SK-N-SH treated with all-trans-retinoic acid at 6 μM for 48 hours (cell line): ENCODE measurements around the gene S100A16.

ENCODE experiments used
- ATAC-seq: fragments of 200-7000 bp; cut with Tn5 transposase; 3 replicates; pipeline ENCODE4 v1.9.1; 2020; ENCODE audit warnings: mild to moderate bottlenecking, moderate library complexity
- ARNTL ChIP-seq: fragments of 450-650 bp; formaldehyde crosslinking; IDR thresholded peaks from 2 replicates; pipeline ENCODE4 v1.5.0; 2020; ENCODE audit warnings: low read depth, mild to moderate bottlenecking, moderate library complexity, borderline replicate concordance
- GLIS3 ChIP-seq: fragments of 250-450 bp; sonication (Bioruptor Pico); IDR thresholded peaks from 2 replicates; pipeline ENCODE4 v1.5.0; 2020; ENCODE audit warnings: mild to moderate bottlenecking, moderate library complexity
- PPARA ChIP-seq: fragments of 250-450 bp; sonication (Bioruptor Pico); IDR thresholded peaks from 2 replicates; pipeline ENCODE4 v1.5.0; 2020; ENCODE audit warnings: mild to moderate bottlenecking, borderline replicate concordance
- RARB ChIP-seq: fragments of 250-450 bp; sonication (Bioruptor Pico); IDR thresholded peaks from 2 replicates; pipeline ENCODE4 v1.8.0; 2021; ENCODE audit warnings: mild to moderate bottlenecking, moderate library complexity
- SNAI2 ChIP-seq: fragments of 250-450 bp; sonication (Bioruptor Pico); IDR thresholded peaks from 2 replicates; pipeline ENCODE4 v1.5.0; 2020; ENCODE audit warnings: mild to moderate bottlenecking, moderate library complexity
- TCF4 ChIP-seq: fragments of 250-450 bp; sonication (Bioruptor Pico); IDR thresholded peaks from 2 replicates; pipeline ENCODE4 v1.8.0; 2021; ENCODE audit warnings: mild to moderate bottlenecking, moderate library complexity, borderline replicate concordance
- ZC3H10 ChIP-seq: fragments of 250-450 bp; sonication (Bioruptor Pico); IDR thresholded peaks from 2 replicates; pipeline ENCODE4 v1.5.1; 2021; ENCODE audit warnings: mild to moderate bottlenecking, moderate library complexity
- ZFP3 ChIP-seq: fragments of 250-450 bp; sonication (Bioruptor Pico); IDR thresholded peaks from 2 replicates; pipeline ENCODE4 v1.5.0; 2020; ENCODE audit warnings: mild to moderate bottlenecking, moderate library complexity
- ZFP30 ChIP-seq: fragments of 450-650 bp; formaldehyde crosslinking; IDR thresholded peaks from 2 replicates; pipeline ENCODE4 v1.5.0; 2022; ENCODE audit warnings: mild to moderate bottlenecking, moderate library complexity
- ZNF565 ChIP-seq: fragments of 450-650 bp; formaldehyde crosslinking; conservative IDR thresholded peaks from 2 replicates; pipeline ENCODE4 v1.5.0; 2020; ENCODE audit warnings: low read depth, mild to moderate bottlenecking, moderate library complexity
- ZNF70 ChIP-seq: fragments of 450-650 bp; formaldehyde crosslinking; IDR thresholded peaks from 2 replicates; pipeline ENCODE4 v1.5.0; 2020; ENCODE audit warnings: mild to moderate bottlenecking, moderate library complexity
- ZNF8 ChIP-seq: fragments of 450-650 bp; formaldehyde crosslinking; IDR thresholded peaks from 2 replicates; pipeline ENCODE4 v1.5.0; 2020; ENCODE audit warnings: mild to moderate bottlenecking, moderate library complexity
- TF ChIP-seq, protein P1 (sequence below): fragments of 250-450 bp; sonication (Bioruptor Pico); IDR thresholded peaks from 2 replicates; pipeline ENCODE4 v1.5.1; 2020; ENCODE audit warnings: low read depth, mild to moderate bottlenecking, moderate library complexity
- TF ChIP-seq, protein P2 (sequence below): fragments of 250-450 bp; sonication (Bioruptor Pico); IDR thresholded peaks from 2 replicates; pipeline ENCODE4 v1.8.0; 2020; ENCODE audit warnings: mild to moderate bottlenecking, moderate library complexity, borderline replicate concordance
- TF ChIP-seq, protein P3 (sequence below): fragments of 250-450 bp; sonication (Bioruptor Pico); IDR thresholded peaks from 2 replicates; pipeline ENCODE4 v1.5.1; 2021; ENCODE audit warnings: mild to moderate bottlenecking, moderate library complexity
- TF ChIP-seq, protein P4 (sequence below): fragments of 250-450 bp; sonication (Bioruptor Pico); IDR thresholded peaks from 2 replicates; pipeline ENCODE4 v1.8.0; 2021; ENCODE audit warnings: low read depth, mild to moderate bottlenecking, moderate library complexity, borderline replicate concordance
- TF ChIP-seq, protein P5 (sequence below): fragments of 250-450 bp; sonication (Bioruptor Pico); IDR thresholded peaks from 2 replicates; pipeline ENCODE4 v1.5.0; 2020; ENCODE audit warnings: mild to moderate bottlenecking, moderate library complexity

Gene S100A16

DNA sequence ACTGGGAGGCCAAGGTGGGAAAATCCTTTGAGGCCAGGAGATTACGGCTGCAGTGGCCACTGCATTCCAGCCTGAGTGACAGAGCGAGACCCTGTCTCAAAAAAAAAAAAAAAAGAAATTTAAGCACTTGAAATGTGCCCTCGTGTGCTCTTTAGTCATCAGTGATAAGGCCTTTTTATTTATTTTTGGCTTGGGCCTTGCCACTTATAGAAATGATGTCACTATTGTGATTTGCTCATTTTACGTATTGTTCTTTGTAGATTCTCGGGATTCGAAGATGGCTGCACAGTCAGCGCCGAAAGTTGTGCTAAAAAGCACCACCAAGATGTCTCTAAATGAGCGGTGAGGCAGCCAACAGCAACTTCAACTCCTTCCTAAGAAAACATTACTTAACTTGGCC, 23.4 kb upstream of the S100A16 start:
- TF ChIP-seq GLIS3 (no peak), SNAI2 (CRISPR knock-in tag) (no peak), ZNF8 (CRISPR knock-in tag) (no peak), RARB (CRISPR knock-in tag) (no peak), TCF4 (CRISPR knock-in tag) (no peak), ZC3H10 (CRISPR knock-in tag) (no peak), PPARA (CRISPR knock-in tag) (no peak), ARNTL (CRISPR knock-in tag) (no peak)
- TF ChIP-seq, protein P1, sequence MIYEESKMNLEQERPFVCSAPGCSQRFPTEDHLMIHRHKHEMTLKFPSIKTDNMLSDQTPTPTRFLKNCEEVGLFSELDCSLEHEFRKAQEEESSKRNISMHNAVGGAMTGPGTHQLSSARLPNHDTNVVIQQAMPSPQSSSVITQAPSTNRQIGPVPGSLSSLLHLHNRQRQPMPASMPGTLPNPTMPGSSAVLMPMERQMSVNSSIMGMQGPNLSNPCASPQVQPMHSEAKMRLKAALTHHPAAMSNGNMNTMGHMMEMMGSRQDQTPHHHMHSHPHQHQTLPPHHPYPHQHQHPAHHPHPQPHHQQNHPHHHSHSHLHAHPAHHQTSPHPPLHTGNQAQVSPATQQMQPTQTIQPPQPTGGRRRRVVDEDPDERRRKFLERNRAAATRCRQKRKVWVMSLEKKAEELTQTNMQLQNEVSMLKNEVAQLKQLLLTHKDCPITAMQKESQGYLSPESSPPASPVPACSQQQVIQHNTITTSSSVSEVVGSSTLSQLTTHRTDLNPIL = no peak
- TF ChIP-seq, protein P2, sequence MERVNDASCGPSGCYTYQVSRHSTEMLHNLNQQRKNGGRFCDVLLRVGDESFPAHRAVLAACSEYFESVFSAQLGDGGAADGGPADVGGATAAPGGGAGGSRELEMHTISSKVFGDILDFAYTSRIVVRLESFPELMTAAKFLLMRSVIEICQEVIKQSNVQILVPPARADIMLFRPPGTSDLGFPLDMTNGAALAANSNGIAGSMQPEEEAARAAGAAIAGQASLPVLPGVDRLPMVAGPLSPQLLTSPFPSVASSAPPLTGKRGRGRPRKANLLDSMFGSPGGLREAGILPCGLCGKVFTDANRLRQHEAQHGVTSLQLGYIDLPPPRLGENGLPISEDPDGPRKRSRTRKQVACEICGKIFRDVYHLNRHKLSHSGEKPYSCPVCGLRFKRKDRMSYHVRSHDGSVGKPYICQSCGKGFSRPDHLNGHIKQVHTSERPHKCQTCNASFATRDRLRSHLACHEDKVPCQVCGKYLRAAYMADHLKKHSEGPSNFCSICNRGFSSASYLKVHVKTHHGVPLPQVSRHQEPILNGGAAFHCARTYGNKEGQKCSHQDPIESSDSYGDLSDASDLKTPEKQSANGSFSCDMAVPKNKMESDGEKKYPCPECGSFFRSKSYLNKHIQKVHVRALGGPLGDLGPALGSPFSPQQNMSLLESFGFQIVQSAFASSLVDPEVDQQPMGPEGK (CRISPR knock-in tag) = no peak
- ATAC-seq = no peak

DNA sequence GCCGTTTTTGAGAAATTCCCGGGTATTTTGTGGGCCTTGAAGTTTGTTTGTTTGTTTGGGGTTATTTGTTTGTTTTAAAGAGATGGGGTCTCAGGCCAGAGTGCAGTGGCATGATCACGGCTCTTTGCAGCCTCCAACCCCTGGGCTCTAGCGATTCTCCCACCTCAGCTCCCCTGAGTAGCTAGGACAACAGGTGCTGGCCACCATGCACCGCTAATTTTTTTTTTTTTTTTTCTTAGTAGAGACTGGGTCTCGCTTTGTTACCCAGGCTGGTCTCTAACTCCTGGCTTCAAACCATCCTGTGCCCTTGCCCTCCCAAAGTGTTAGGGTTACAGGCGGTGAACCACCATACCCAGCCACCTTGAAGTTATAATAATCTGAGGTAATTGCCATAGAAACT, 22.9 kb upstream of the S100A16 start:
- no peak for ATAC-seq

More for the DNA sequence above, 22.9 kb upstream of the S100A16 start:
- TF ChIP-seq ZFP30 (CRISPR knock-in tag) (no peak), ZNF565 (no peak), ZFP3 (CRISPR knock-in tag) (no peak), SNAI2 (CRISPR knock-in tag) (no peak), RARB (CRISPR knock-in tag) (no peak), ZNF70 (CRISPR knock-in tag) (no peak)
- TF ChIP-seq, protein P3, sequence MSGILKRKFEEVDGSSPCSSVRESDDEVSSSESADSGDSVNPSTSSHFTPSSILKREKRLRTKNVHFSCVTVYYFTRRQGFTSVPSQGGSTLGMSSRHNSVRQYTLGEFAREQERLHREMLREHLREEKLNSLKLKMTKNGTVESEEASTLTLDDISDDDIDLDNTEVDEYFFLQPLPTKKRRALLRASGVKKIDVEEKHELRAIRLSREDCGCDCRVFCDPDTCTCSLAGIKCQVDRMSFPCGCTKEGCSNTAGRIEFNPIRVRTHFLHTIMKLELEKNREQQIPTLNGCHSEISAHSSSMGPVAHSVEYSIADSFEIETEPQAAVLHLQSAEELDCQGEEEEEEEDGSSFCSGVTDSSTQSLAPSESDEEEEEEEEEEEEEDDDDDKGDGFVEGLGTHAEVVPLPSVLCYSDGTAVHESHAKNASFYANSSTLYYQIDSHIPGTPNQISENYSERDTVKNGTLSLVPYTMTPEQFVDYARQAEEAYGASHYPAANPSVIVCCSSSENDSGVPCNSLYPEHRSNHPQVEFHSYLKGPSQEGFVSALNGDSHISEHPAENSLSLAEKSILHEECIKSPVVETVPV (CRISPR knock-in tag) = no peak
- TF ChIP-seq, protein P2 (CRISPR knock-in tag) = no peak
- TF ChIP-seq, protein P4, sequence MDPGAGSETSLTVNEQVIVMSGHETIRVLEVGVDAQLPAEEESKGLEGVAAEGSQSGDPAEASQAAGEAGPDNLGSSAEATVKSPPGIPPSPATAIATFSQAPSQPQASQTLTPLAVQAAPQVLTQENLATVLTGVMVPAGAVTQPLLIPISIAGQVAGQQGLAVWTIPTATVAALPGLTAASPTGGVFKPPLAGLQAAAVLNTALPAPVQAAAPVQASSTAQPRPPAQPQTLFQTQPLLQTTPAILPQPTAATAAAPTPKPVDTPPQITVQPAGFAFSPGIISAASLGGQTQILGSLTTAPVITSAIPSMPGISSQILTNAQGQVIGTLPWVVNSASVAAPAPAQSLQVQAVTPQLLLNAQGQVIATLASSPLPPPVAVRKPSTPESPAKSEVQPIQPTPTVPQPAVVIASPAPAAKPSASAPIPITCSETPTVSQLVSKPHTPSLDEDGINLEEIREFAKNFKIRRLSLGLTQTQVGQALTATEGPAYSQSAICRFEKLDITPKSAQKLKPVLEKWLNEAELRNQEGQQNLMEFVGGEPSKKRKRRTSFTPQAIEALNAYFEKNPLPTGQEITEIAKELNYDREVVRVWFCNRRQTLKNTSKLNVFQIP = no peak
- TF ChIP-seq, protein P1 = no peak
- TF ChIP-seq, protein P5, sequence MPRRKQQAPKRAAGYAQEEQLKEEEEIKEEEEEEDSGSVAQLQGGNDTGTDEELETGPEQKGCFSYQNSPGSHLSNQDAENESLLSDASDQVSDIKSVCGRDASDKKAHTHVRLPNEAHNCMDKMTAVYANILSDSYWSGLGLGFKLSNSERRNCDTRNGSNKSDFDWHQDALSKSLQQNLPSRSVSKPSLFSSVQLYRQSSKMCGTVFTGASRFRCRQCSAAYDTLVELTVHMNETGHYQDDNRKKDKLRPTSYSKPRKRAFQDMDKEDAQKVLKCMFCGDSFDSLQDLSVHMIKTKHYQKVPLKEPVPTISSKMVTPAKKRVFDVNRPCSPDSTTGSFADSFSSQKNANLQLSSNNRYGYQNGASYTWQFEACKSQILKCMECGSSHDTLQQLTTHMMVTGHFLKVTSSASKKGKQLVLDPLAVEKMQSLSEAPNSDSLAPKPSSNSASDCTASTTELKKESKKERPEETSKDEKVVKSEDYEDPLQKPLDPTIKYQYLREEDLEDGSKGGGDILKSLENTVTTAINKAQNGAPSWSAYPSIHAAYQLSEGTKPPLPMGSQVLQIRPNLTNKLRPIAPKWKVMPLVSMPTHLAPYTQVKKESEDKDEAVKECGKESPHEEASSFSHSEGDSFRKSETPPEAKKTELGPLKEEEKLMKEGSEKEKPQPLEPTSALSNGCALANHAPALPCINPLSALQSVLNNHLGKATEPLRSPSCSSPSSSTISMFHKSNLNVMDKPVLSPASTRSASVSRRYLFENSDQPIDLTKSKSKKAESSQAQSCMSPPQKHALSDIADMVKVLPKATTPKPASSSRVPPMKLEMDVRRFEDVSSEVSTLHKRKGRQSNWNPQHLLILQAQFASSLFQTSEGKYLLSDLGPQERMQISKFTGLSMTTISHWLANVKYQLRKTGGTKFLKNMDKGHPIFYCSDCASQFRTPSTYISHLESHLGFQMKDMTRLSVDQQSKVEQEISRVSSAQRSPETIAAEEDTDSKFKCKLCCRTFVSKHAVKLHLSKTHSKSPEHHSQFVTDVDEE (CRISPR knock-in tag) = no peak
